ENCODE measurements around the gene CDC7. TPM values are rescaled to one million over a fixed set of nuclear protein-coding genes. Genes with fewer than 3 reads are reported as not detected.

Gene CDC7
- total RNA-seq, 4 donors from 2014 or later: 0.10 to 0.44 (median 0.20) TPM; not detected in 1

DNA sequence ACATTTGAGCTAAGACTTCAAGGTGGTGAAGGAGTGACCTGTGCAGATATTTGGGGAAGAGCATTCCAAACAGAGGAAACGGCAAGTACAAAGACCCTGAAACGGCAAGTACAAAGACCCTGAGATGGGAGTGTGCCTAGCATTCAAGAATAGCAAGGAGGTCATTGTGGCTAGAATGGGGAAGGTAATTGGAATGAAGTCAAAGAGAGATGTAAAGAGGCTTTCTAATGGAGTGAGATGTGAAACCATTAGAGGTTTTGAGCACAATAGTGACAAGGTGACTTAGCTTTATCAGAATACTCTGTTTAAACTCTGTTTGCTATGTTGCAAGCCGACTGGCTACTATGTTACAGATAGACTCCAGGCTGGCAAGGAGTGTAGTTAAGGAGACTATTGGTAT, 4.4 kb downstream of the CDC7 start:
- no peak for ATAC-seq
- no peaks in the 10 kb centered on the region for H3K9me3 ChIP-seq
- TF ChIP-seq POLR2A (IDR thresholded peaks at IDR 0.05): no peak
- TF ChIP-seq, protein P1, sequence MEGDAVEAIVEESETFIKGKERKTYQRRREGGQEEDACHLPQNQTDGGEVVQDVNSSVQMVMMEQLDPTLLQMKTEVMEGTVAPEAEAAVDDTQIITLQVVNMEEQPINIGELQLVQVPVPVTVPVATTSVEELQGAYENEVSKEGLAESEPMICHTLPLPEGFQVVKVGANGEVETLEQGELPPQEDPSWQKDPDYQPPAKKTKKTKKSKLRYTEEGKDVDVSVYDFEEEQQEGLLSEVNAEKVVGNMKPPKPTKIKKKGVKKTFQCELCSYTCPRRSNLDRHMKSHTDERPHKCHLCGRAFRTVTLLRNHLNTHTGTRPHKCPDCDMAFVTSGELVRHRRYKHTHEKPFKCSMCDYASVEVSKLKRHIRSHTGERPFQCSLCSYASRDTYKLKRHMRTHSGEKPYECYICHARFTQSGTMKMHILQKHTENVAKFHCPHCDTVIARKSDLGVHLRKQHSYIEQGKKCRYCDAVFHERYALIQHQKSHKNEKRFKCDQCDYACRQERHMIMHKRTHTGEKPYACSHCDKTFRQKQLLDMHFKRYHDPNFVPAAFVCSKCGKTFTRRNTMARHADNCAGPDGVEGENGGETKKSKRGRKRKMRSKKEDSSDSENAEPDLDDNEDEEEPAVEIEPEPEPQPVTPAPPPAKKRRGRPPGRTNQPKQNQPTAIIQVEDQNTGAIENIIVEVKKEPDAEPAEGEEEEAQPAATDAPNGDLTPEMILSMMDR (IDR thresholded peaks at IDR 0.05 in 4 of 5, conservative IDR thresholded peaks at IDR 0.05 in 1 of 5): no peak
- H3K4me3 ChIP-seq: no peak overlapping the region
- in situ Hi-C loops (cut with MboI; ENCODE audit: low sequenced_read_pairs in 4 of 4): loop anchor here in 1 of 4 donors (25.0 kb wide), 1 partner anchor 782 kb away; the partner anchor contains the start of genes GLMN and RPAP2
- intact Hi-C loops (cut with DNase I; ENCODE audit: low total_unique reads): loop anchor here (10.0 kb wide), 1 partner anchor 220 kb away; no protein-coding TSS in a partner anchor
- peaks cover 7 to 15% of the 10 kb centered on the region in 2 donors for H3K4me1 ChIP-seq
- H3K27ac ChIP-seq: no peak overlapping the region
- no peaks in the 10 kb centered on the region for H3K36me3 ChIP-seq
- H3K27me3 ChIP-seq: no peaks in the 10 kb centered on the region
- DNase-seq: no peak

DNA sequence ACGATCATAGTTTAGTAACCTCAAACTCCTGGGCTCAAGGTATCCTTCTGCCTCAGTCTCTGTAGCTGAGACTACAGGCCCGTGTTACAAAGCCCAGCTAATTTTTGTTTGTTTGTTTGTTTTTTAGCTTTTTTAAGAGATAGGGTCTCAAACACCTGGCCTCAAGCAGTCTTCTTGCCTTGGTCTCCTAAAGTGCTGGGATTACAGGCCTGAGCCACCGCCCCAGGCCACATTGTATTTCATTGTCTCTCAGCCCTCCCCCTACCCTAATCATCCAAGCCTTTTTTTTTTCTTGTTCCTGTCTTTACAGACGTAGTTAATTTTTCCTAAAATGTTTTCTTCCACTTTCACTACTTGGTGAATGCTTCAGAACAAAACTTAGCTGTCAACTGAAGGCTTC, 5.4 kb downstream of the CDC7 start:
- no peaks in the 10 kb centered on the region for H3K27me3 ChIP-seq
- no peak overlapping the region for H3K4me3 ChIP-seq
- no peaks in the 10 kb centered on the region for H3K9me3 ChIP-seq
- no peaks in the 10 kb centered on the region for H3K36me3 ChIP-seq
- no peak overlapping the region for H3K27ac ChIP-seq
- TF ChIP-seq POLR2A (IDR thresholded peaks at IDR 0.05): no peak
- TF ChIP-seq, protein P1 (IDR thresholded peaks at IDR 0.05 in 4 of 5, conservative IDR thresholded peaks at IDR 0.05 in 1 of 5): no peak
- DNase-seq (no peak), ATAC-seq (no peak)
- intact Hi-C loops (cut with DNase I; ENCODE audit: low total_unique reads): loop anchor here (10.0 kb wide), 1 partner anchor 221 kb away; no protein-coding TSS in a partner anchor
- H3K4me1 ChIP-seq: peaks cover 7 to 12% of the 10 kb centered on the region in 2 donors
- in situ Hi-C loops (cut with MboI; ENCODE audit: low sequenced_read_pairs in 4 of 4): loop anchor here in 1 of 4 donors (25.0 kb wide), 1 partner anchor 781 kb away; the partner anchor contains the start of genes GLMN and RPAP2

DNA sequence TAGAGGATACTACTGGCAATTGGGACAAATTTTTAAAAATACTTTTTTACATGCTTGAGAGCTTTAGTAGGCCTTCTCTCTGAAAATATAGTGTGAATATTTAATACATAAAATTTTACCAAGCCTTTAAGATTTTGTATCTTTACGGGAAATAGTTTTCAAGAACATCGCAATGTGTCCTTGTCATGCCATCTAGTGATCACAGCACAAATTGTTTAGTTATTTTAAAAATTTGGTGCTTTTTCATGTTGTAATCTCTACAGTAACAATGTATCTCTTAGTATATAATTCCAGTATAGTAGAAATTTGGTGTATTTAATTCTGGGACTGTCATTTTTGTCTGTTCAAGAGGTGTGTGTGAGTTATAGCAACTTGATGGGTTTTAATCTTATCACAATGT, 6.7 kb downstream of the CDC7 start:
- no peaks in the 10 kb centered on the region for H3K9me3 ChIP-seq
- no peak overlapping the region for H3K27ac ChIP-seq
- no peak for TF ChIP-seq POLR2A (IDR thresholded peaks at IDR 0.05)
- TF ChIP-seq, protein P1 (IDR thresholded peaks at IDR 0.05 in 4 of 5, conservative IDR thresholded peaks at IDR 0.05 in 1 of 5): no peak
- in situ Hi-C loops (cut with MboI; ENCODE audit: low sequenced_read_pairs in 4 of 4) (loop anchor here in 1 of 4 donors (25.0 kb wide), 1 partner anchor 780 kb away; the partner anchor contains the start of genes GLMN and RPAP2), intact Hi-C loops (cut with DNase I; ENCODE audit: low total_unique reads) (loop anchor here (10.0 kb wide), 1 partner anchor 223 kb away; no protein-coding TSS in a partner anchor)
- ATAC-seq: no peak
- DNase-seq: no peak
- H3K36me3 ChIP-seq: no peaks in the 10 kb centered on the region
- no peaks in the 10 kb centered on the region for H3K27me3 ChIP-seq
- H3K4me1 ChIP-seq: peaks cover 0 to under 1% of the 10 kb centered on the region in 2 donors
- H3K4me3 ChIP-seq: no peak overlapping the region

DNA sequence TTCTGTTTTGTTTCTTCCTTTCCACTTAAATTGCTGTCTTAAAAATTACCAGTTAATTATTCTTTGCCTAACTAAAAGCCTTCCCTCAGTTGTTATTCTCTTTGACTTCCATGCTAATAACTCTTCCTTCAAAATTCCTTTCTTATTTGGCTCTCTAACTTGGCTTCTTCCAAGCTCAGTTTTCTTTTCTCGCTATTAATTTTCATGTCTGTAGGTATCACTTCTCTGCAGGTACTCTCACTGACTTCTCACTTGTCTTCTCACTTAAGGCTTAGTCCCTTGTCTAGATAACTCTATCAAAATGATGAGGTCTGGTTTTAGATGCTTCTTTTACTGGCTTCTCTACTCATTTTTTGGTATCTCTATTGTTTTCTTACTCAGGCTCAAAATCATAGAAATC, 10.1 kb downstream of the CDC7 start:
- intact Hi-C loops (cut with DNase I; ENCODE audit: low total_unique reads) (loop anchor here (1.0 to 10.0 kb wide), 3 partner anchors 284 to 784 kb away; partner anchors contain the start of genes GLMN and RPAP2), in situ Hi-C loops (cut with MboI; ENCODE audit: low sequenced_read_pairs in 4 of 4) (loop anchor here (5.0 to 25.0 kb wide), 4 partner anchors 237 to 777 kb away; partner anchors contain the start of genes GLMN (in 1 of the 4) and RPAP2 (in 1 of the 4))
- H3K36me3 ChIP-seq: no peaks in the 10 kb centered on the region
- ATAC-seq (no peak), DNase-seq (no peak)
- H3K9me3 ChIP-seq: no peaks in the 10 kb centered on the region
- no peaks in the 10 kb centered on the region for H3K4me1 ChIP-seq
- no peak overlapping the region for H3K27ac ChIP-seq
- H3K27me3 ChIP-seq: no peaks in the 10 kb centered on the region
- TF ChIP-seq, protein P1 (IDR thresholded peaks at IDR 0.05 in 4 of 5, conservative IDR thresholded peaks at IDR 0.05 in 1 of 5): no peak
- H3K4me3 ChIP-seq: no peak overlapping the region

Measured in gastrocnemius medialis (tissue), 4 donors.